Esophagus squamous epithelium (tissue), 4 donors: Measurements from ENCODE around the gene AUTS2.

Experiments used
- POLR2A ChIP-seq, 4 donors: fragments of 450-650 bp; IDR thresholded peaks; one replicate each; pipeline ENCODE4 v1.6.1; 2017; ENCODE audit warnings: antibody characterized with exemption in 4 of 4, mild to moderate bottlenecking in 4 of 4, moderate library complexity in 3 of 4
- TF ChIP-seq, protein P1 (sequence below), 6 experiments: fragments of 450-650 bp in 4 of 6; fragments of 200-600 bp in 2 of 6; sonication (generic) in 2 of 6; IDR thresholded peaks; one replicate each; pipeline ENCODE4 v1.5.1; 2016 to 2019; ENCODE audit warnings: antibody characterized with exemption in 6 of 6, mild to moderate bottlenecking in 4 of 6, moderate library complexity in 4 of 6

DNA sequence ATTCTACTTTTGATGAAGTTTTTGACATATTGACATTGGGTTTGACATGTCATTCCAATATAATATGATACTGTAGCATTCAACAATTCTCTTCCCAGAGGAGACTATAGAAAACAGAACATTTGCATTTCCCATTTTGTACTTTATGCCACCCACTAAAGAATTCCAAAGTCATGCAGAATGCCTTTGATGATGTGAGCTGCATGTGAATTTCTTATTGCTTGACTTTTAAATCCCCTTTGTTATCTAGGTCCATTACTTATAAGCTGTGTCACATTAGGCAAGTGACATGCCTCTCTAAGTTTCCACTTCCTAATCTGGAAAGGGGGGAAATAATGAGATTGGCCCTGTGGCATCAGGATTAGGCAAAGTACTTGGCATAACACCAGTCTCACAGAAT, 436.7 kb downstream of the AUTS2 start:
- TF ChIP-seq, protein P1, sequence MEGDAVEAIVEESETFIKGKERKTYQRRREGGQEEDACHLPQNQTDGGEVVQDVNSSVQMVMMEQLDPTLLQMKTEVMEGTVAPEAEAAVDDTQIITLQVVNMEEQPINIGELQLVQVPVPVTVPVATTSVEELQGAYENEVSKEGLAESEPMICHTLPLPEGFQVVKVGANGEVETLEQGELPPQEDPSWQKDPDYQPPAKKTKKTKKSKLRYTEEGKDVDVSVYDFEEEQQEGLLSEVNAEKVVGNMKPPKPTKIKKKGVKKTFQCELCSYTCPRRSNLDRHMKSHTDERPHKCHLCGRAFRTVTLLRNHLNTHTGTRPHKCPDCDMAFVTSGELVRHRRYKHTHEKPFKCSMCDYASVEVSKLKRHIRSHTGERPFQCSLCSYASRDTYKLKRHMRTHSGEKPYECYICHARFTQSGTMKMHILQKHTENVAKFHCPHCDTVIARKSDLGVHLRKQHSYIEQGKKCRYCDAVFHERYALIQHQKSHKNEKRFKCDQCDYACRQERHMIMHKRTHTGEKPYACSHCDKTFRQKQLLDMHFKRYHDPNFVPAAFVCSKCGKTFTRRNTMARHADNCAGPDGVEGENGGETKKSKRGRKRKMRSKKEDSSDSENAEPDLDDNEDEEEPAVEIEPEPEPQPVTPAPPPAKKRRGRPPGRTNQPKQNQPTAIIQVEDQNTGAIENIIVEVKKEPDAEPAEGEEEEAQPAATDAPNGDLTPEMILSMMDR (IDR thresholded peaks at IDR 0.05): no peak
- no peak for TF ChIP-seq POLR2A (IDR thresholded peaks at IDR 0.05)
